CD4-positive, alpha-beta T cell treated with Interleukin-12 subunit alpha and Interleukin-12 subunit beta, for 1 hour (primary cell): ENCODE measurements around the gene ADCK1.
"Not testable (repeated sequence)": the region's sequence is repeated elsewhere in the genome, so short reads cannot be mapped to it uniquely, and the experiment has no call there.

Source experiments
- DNase-seq: peaks from one replicate; pipeline ENCODE4 v3.0.0-alpha.2; 2020

The ADCK1 gene

DNA sequence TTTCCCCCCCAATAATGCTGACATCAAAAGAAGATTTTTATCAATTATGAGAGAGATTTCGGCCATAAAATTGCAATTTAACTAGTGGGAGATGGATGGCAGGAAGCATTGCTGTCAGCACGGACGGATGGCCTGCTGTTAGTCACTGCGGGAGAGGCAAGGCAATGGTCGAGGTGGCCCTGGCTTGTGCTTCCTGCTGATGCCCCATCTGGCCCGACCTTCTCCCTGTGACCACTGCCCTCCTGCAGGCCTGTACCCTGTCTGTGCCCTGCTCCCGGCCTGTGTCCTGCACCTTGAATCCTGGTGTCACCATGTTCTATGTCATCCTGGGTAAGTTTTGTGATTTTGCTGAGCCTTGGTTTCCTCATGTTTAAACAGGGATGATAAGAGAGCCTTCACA, 67.6 kb downstream of the ADCK1 start:
- no peak for DNase-seq

GRCh38 chr14:77868552-77869285, 68.8 kb downstream of the ADCK1 start:
- no peak for DNase-seq

DNA sequence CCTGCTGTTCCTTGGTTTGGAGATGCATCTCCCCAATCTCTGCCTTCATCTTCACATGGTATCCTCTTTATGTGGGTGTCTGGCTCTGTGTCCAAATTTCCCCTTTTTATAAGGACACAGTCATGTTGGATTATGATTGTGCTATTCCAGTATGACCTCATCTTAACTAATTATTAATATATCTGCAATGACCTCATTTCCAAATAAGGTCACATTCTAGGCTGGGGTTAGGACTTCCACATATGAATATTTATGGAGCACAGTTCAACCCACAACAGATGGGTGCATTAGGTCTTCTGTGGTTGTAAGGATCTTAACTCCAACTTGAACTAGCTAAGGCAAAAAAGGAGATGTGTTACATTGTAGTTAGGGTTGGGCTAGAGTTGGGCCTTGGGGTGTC, 69.4 kb downstream of the ADCK1 start:
- no peak for DNase-seq

DNA sequence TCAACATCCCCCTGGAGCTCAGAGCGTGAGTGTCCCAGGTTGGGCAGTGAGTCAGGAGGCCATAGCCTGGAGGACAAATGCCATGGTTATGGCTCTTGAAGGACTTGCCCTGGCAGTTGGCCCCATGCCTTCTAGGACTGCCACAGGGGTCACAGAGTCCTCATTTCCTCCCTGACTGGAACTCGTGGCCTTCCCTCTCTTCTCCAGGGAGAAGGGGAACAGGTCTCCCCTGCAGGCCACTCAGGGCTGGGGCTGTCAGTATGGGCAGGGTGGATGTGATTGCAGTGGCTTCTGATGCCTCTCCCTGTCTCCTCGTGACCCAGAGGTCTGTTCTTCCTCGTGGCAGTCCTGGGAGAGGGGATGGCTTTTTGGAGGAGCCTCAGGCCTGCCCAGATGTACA, 70.7 kb downstream of the ADCK1 start:
- no peak for DNase-seq

DNA sequence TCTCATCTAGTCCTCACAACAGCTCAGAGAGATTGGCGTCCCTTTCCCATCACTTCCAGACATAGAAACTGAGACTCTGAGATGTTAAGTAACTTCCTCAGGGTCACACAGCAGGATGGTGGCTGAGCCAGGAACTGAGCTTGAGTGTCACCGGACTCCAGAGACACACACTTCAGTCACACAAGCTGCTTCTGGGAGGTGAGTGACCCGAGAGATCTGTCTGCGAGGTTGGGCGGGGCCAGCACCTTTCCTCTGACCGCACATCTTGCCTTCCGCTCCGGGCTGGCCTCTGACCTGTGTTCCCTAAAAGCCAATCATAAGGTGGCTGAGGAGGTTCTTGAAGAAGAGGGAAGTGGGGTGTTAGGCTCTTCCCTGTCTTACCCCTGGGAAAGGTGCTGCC, 72.2 kb downstream of the ADCK1 start:
- DNase-seq = no peak

DNA sequence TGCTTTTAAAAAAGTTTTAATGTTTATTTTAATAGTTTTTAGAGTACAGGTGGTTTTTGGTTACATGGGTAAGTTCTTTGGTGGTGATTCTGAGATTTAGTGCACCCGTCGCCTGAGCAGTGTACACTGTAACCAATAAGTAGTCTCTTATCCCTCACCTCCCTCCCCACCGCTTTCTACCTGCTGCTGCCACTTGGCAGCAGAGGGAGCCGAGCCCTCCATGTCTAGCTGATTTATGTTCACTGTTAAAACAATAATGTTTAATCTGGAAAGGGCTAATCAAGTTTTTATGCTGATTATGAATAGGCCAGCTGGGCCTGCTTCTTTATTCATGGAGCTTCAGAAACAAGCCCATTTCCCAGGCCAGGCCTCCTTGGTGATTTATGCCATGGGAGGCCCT, 73.1 kb downstream of the ADCK1 start:
- no peak for DNase-seq

- DNase-seq = no peak
Measured at GRCh38 chr14:77878783-77879182, 78.9 kb downstream of the ADCK1 start.

DNA sequence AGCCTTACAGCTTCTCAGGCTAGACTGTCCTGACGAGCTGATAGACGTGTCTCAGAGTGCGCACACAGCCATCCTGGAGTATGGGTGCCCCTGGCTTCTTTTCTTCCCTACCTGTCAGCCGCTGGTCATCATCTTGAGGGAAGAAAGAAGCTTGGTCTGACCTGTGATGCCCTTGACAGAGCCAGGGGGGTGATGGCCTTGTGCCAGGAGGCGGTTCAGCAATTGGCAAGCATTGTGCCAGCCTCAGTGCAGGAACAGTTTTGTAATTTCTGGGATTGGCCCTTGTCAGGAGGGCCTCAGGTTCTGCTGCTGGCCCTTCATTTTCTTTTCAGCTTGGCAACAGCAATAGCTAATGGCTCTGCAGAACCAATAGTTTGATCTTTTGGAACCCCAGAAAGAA, 80.1 kb downstream of the ADCK1 start:
- no peak for DNase-seq

DNA sequence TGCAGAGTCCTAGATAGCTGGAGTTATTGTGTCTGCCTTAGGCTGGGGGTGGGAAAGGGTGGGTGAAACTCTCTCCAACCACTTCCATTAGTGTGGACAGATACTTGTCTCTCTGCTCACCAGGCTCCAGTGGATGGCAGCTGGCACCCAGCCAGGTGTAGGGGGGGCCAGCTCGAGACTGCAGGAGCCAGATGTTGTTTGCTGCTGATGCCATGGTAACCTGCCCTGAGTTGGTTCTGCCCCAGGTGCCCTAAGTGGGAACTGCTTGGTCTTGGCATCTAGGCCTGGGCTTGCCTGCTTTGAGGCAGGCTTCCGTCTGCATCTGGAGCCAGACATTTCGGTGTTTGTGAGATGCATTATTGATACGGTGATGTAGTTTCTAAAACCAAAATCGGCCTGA, 82.2 kb downstream of the ADCK1 start:
- DNase-seq = no peak

GRCh38 chr14:77882636-77883035, 82.7 kb downstream of the ADCK1 start:
- DNase-seq = no peak

GRCh38 chr14:77883131-77883846, 83.4 kb downstream of the ADCK1 start:
- DNase-seq = no peak

DNA sequence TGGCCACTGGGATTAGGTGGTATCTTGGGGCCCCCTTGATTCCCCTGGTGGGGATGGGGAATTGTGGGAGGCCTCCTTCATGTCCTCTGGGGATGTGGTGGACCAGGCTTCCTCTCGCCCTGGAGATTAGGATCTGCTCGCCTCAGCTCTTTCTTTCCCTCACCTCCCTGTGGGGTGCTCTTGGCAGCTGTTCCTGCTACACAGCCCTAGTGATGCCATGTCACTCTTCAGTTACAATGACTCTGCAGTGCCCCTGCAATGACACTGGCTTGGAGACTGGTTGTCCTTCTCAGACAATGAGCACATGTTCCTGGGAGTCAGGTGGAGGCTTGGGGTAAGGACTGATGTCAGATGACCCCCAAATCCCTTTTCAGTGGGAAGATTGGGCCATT, 83.9 kb downstream of the ADCK1 start:
- no peak for DNase-seq

- DNase-seq = no peak
Measured at GRCh38 chr14:77885367-77885766, 85.5 kb downstream of the ADCK1 start.

- DNase-seq = no peak
Measured at GRCh38 chr14:77886010-77886409, 86.1 kb downstream of the ADCK1 start.

GRCh38 chr14:77888903-77889302, 89.0 kb downstream of the ADCK1 start:
- DNase-seq = not testable (repeated sequence)

GRCh38 chr14:77889971-77890442, 90.1 kb downstream of the ADCK1 start:
- no peak for DNase-seq

DNA sequence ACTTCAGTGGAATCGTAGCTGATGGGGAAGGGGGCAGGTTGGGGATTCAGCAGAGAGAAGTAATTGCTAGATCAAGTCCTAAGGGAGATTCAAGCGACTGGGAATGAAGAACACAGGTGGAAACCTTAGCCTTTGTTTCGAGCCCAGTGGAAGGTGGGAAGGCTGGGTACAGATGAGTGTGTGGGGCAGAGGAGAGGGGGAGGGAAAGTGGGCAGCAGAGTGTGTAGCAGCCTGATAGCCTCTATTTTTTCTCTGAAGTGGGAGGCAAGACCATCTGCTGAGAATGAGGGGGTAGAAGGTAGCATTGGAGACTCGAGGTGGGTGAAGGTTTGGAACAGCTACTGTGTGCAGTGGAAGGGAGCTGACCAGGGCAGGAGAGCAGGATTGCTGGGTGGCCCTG, 91.0 kb downstream of the ADCK1 start:
- no peak for DNase-seq

- no peak for DNase-seq
Measured at GRCh38 chr14:77892381-77892871, 92.5 kb downstream of the ADCK1 start.

DNA sequence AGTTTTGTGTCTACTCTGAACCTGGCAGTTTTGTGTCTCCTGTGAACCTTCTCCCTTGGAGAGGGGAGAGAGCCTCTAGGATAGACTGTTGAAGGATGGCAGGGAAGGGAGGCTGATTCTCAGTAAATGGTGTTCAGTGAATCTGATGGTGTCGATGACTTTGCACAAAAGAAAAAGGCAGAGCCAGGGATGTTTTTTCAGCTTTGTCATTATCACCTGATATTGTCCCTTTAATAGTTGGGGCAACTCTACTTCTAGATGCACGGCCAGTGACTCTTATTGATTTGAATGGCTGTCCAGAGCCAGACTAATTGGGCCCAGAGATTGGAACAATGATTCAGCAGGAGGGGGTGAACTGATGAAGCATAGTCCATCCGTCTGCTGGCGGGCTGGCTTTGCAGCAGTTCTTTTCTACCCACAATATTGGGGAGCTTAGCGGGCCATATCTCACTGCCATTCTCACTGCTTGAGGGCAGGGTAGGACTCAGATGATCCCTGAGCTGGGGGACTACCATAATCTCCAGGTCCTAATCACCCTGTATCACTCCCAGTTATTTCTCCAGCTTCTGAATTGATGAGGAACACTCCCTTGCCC, 93.1 kb downstream of the ADCK1 start:
- DNase-seq = no peak

- no peak for DNase-seq
Measured at GRCh38 chr14:77897374-77897773, 97.5 kb downstream of the ADCK1 start.

DNA sequence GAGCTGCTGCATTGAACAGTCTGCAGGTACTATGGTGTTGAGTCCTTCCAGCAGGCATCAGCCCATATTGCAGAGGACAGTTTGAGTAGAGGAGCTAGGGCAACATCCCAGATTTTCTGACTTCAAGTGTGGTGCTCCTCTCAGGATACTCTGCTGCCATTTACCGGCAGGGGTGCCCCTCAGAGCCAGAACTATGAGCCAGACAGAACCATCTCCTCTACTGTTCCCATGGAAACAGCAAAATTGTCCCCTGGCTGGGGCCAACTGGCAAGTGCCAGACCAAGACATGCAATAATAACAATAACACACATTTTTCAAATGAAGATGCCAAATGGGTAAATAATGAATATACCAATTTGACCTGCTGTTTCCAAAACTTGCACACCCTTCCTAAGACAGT, 102.9 kb downstream of the ADCK1 start:
- no peak for DNase-seq

GRCh38 chr14:77903221-77903620, 103.3 kb downstream of the ADCK1 start:
- no peak for DNase-seq

GRCh38 chr14:77903937-77904617, 104.2 kb downstream of the ADCK1 start:
- no peak for DNase-seq
